Stimulated activated CD8-positive, alpha-beta memory T cell treated with anti-CD3 and anti-CD28 coated beads, Interleukin-4, amount 100 ng/mL, for 4 hours (primary cell): ENCODE data around the gene SEPTIN2.
A peak's percentile ranks its signal among the peaks of the same experiment; 100 is the strongest.
"Not testable (repeated sequence)": the region's sequence is repeated elsewhere in the genome, so short reads cannot be mapped to it uniquely, and the experiment has no call there.

Experiments used
- DNase-seq, 2 donors: peaks; one replicate each; pipeline ENCODE4 v3.0.0-alpha.2; 2020; ENCODE audit warnings: low read depth in 2 of 2, low spot score in 1 of 2

SEPTIN2 gene

GRCh38 chr2:241315879-241316631 is at the start of gene SEPTIN2:
Gene SEPTIN2 (plus strand): TSS chr2:241315925. CDS start chr2:241324233, 8,308 bp downstream.
- DNase-seq = peak; percentile 44 to 63

GRCh38 chr2:241267249-241268067 is 48.3 kb upstream of the SEPTIN2 start:
- no peak for DNase-seq

- DNase-seq = no peak
Observed at GRCh38 chr2:241268306-241268705, 47.4 kb upstream of the SEPTIN2 start.

GRCh38 chr2:241268716-241269445 is 46.8 kb upstream of the SEPTIN2 start:
- DNase-seq = no peak

GRCh38 chr2:241269707-241270520 is 45.8 kb upstream of the SEPTIN2 start:
- DNase-seq = no peak

DNA sequence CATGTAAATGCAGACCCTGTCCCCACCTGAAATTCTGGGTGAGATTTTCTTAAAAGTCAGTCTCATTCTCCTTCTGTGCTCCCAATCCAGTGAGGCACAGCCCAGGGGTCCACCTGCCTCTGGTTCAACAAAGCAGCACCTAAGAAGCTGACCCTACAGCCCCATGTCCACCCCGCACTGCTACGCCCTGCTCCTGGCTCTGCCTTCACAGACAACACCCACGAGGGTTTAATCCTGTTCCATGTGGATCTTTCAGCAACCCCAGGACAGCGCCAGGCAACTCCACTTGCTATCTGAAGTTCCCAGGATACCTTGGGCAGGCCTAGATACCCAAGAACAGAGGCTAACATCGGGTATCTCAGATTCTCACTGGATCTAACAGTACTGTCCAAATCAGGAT is 45.2 kb upstream of the SEPTIN2 start:
- DNase-seq = no peak

- peak; percentile 9 to 38 for DNase-seq
Observed at GRCh38 chr2:241271706-241272302, 43.9 kb upstream of the SEPTIN2 start.

DNA sequence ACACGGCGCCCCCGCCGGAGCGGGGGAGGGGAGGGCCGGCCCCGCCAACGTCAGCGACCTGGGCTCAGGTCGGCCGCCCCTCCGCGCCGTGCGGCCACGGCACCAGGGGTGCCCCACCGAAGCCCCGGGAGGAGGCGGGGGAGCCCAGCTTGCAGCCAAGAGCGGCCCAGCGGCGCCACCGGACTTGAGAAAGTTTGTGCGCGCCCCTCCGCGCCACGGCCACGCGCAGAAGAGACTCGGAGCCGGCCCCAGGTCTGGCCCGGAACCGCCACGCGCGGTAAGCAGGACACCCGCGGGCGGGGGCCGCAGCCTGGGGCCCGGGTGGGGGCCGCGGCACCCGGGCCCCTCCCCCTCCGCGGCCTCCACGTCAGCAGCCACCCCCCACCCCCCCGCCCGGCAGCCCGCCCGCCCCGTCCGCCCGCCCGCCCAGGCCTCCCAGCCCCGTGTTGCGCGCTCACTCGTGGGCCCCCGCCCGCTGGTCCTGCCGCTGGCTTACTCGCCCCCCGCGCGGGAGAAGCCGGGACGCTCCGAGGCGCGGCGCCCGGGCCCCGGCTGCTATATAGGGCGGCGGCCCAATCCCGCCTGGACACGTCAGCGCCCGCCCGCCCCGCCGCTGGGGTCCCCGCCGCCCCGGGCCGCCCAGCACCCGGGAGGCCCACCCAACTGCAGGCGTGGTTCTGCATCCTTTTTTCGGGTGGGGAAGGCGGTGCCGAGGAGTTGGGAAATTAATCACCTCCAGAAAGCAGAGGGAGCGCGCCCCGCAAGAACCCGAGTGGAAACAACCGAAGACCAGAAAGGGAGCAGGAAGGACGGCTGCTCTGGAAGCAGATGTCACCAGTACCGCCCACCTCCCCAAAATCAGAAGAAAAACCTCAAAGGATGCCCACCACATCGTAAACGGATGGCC is 43.2 kb upstream of the SEPTIN2 start:
- DNase-seq = peak; percentile 11 to 40

DNA sequence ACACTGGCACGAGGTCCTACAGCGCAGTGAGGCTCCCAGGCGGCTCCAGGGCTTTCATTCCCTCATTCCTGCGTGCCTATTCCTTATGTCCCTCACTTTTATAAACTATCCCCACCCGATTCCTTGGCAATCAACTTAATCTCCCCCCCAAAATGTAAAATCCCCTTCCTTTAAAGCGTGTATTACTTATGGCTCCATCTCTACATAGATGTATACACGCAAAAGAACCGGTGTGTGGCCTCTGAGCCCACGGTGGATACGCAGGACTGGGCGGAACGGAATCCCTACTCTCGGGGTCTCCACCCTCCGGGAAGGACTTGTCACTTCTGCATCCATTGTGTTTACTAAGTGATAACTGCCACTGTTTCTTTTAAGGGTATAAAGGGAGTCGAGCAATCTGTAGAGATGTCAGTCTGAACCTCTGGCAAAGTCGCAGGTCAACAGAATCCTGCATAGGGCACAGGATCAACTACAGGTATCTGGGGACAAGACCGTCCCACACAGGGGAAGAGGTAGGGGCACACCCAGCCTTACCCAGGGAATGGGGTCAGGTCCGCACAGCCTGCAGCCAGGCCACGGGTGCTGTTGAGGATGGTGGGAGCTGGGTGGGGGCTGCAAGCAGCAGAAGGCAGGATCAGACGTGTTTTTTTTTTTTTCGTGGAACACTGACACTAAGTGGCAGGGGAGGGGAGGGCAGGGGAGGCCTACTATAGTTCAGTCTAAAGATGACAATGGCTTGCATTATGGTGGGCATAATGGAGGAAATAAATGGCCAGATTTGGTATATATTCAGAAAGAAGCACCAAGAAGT is 42.3 kb upstream of the SEPTIN2 start:
- DNase-seq = no peak

- no peak for DNase-seq
Observed at GRCh38 chr2:241274127-241274526, 41.6 kb upstream of the SEPTIN2 start.

DNA sequence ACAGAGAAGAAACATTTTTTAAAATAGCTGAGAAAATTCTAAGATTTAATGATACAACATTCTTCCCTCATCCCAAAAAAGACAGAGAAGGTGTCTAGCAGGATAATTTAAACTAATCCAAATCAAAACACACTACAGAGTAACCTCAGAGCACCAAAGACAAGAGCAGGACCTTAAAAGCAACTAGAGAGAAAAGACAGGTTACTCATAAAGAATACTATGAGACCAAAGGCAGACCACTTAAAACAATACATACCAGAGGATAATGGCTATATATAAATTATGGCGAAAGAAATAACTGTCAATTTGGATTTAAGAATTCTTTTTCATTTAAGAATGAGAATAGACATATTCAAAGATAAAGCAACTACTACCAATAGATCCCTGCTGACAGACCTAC is 40.2 kb upstream of the SEPTIN2 start:
- DNase-seq = no peak

DNA sequence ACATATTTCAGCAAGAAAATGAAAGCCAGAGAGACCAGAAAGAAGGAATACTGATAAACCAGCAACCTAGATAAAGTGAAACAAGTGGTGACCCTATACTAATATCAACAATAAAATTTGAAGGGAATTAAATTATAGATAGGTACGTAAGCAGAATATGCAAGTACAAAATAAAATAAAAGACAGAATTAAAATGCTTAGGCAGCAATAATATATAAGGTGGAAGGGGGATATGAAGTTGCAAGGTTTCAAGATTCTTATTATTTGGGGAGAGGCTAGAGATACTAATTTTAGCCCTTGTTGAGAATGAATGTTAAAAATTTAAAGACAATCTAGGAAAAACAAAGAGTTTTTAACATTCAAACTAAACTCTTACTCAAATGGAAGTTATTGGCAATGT is 39.8 kb upstream of the SEPTIN2 start:
- DNase-seq = no peak

GRCh38 chr2:241278306-241278705 is 37.4 kb upstream of the SEPTIN2 start:
- DNase-seq = not testable (repeated sequence)

DNA sequence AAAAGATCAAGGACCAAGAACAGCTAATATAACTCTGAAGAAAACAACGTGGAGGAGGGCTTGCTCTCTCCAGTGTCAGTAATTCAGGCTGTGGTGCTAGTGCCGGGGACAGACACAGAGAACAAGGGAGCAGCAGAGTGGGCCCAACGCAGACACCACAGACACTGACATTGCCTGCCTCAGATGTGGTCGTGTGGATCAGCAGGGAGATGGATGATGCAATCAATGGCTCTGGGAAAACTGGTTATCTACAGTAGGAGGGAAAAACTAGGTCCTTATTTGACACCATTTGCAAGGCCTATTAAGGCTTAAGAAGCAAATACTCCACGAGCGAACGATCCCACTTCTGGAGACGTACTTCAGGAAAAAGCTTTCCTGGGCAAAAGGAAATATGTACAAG is 36.3 kb upstream of the SEPTIN2 start:
- DNase-seq = no peak

DNA sequence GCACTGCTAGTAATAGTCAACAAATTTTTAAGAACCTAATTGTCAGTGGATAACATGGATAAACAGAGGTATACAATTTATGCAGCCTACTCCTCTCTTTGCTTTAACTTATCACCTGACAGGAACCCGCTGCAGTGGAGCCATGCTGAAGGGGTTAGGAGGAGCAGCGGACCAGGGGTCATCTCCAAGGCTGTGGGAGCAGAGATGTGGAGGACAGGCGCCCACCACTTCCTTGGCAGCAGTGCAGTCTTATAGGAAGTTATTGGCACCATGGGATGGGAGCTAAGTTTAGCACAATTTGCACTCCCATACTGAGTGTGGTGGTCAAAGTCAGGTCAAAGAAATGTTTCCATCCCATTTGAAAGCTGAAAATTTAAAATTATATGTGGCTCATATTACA is 35.9 kb upstream of the SEPTIN2 start:
- DNase-seq = no peak

- no peak for DNase-seq
Observed at GRCh38 chr2:241280291-241280690, 35.4 kb upstream of the SEPTIN2 start.

GRCh38 chr2:241282555-241282954 is 33.2 kb upstream of the SEPTIN2 start:
- DNase-seq = no peak

- DNase-seq = no peak
Observed at GRCh38 chr2:241285596-241285995, 30.1 kb upstream of the SEPTIN2 start.
